ENCODE results near the gene IGHMBP2. TPM values are rescaled to one million over a fixed set of nuclear protein-coding genes. Genes with fewer than 3 reads are reported as not detected.

The IGHMBP2 gene
- total and polyA plus RNA-seq, 2 donors from 2014 or later, result 8.8 to 19.6 TPM

GRCh38 chr11:68932933-68933577, 29.4 kb downstream of the IGHMBP2 start:
- no peak for TF ChIP-seq CTCF (IDR thresholded peaks at IDR 0.05; ENCODE audit: borderline replicate concordance, extremely low read depth, insufficient read depth)
- Histone ChIP-seq H3K27me3 (ENCODE audit: control insufficient read depth, insufficient read depth, low read length) (no peaks in the 10 kb centered on the region), H3K9me3 (ENCODE audit: control insufficient read depth in 2 of 3, insufficient read depth in 1 of 3, low read length in 3 of 3) (no peaks in the 10 kb centered on the region), H3K9ac (ENCODE audit: low read length in 3 of 3) (no peak overlapping the region), H3K4me1 (ENCODE audit: control insufficient read depth in 2 of 3, insufficient read depth in 2 of 3, low read depth in 1 of 3, low read length in 3 of 3) (no peaks in the 10 kb centered on the region), H3K4me3 (ENCODE audit: low read length in 3 of 3) (no peak overlapping the region), H3K27ac (ENCODE audit: low read depth in 2 of 2, low read length in 2 of 2) (no peak overlapping the region), H3K36me3 (ENCODE audit: control insufficient read depth in 2 of 3, insufficient read depth in 3 of 3, low read length in 3 of 3) (peaks cover 0 to 30% (median 19%) of the 10 kb centered on the region in 3 donors)
- DNase-seq (peak in 1 of 5 donors; percentile 54), FAIRE-seq (no peak)
- intact Hi-C loops (cut with DNase I), result no loop called here

- FAIRE-seq, result no peak
Measured at GRCh38 chr11:68933605-68934320, 30.1 kb downstream of the IGHMBP2 start.

GRCh38 chr11:68934321-68934645, 30.6 kb downstream of the IGHMBP2 start:
- DNase-seq, result peak in 1 of 5 donors; percentile 49
- Histone ChIP-seq H3K27me3 (ENCODE audit: control insufficient read depth, insufficient read depth, low read length) (no peaks in the 10 kb centered on the region), H3K4me1 (ENCODE audit: control insufficient read depth in 2 of 3, insufficient read depth in 2 of 3, low read depth in 1 of 3, low read length in 3 of 3) (no peaks in the 10 kb centered on the region), H3K36me3 (ENCODE audit: control insufficient read depth in 2 of 3, insufficient read depth in 3 of 3, low read length in 3 of 3) (peaks cover 0 to 25% (median 23%) of the 10 kb centered on the region in 3 donors), H3K4me3 (ENCODE audit: low read length in 3 of 3) (no peak overlapping the region), H3K27ac (ENCODE audit: low read depth in 2 of 2, low read length in 2 of 2) (no peak overlapping the region), H3K9me3 (ENCODE audit: control insufficient read depth in 2 of 3, insufficient read depth in 1 of 3, low read length in 3 of 3) (no peaks in the 10 kb centered on the region), H3K9ac (ENCODE audit: low read length in 3 of 3) (no peak overlapping the region)
- no peak for FAIRE-seq
- intact Hi-C loops (cut with DNase I), result no loop called here
- TF ChIP-seq CTCF (IDR thresholded peaks at IDR 0.05; ENCODE audit: borderline replicate concordance, extremely low read depth, insufficient read depth), result no peak

More at GRCh38 chr11:68933605-68934320, 30.1 kb downstream of the IGHMBP2 start:
- Histone ChIP-seq H3K9ac (ENCODE audit: low read length in 3 of 3) (no peak overlapping the region), H3K36me3 (ENCODE audit: control insufficient read depth in 2 of 3, insufficient read depth in 3 of 3, low read length in 3 of 3) (peaks cover 0 to 27% (median 22%) of the 10 kb centered on the region in 3 donors), H3K4me3 (ENCODE audit: low read length in 3 of 3) (no peak overlapping the region), H3K27ac (ENCODE audit: low read depth in 2 of 2, low read length in 2 of 2) (no peak overlapping the region), H3K27me3 (ENCODE audit: control insufficient read depth, insufficient read depth, low read length) (no peaks in the 10 kb centered on the region), H3K4me1 (ENCODE audit: control insufficient read depth in 2 of 3, insufficient read depth in 2 of 3, low read depth in 1 of 3, low read length in 3 of 3) (no peaks in the 10 kb centered on the region), H3K9me3 (ENCODE audit: control insufficient read depth in 2 of 3, insufficient read depth in 1 of 3, low read length in 3 of 3) (no peaks in the 10 kb centered on the region)
- no peak for TF ChIP-seq CTCF (IDR thresholded peaks at IDR 0.05; ENCODE audit: borderline replicate concordance, extremely low read depth, insufficient read depth)
- intact Hi-C loops (cut with DNase I), result no loop called here
- peak in 1 of 5 donors; percentile 58 for DNase-seq
